ENCODE results near the gene SERPINB6.

DNA sequence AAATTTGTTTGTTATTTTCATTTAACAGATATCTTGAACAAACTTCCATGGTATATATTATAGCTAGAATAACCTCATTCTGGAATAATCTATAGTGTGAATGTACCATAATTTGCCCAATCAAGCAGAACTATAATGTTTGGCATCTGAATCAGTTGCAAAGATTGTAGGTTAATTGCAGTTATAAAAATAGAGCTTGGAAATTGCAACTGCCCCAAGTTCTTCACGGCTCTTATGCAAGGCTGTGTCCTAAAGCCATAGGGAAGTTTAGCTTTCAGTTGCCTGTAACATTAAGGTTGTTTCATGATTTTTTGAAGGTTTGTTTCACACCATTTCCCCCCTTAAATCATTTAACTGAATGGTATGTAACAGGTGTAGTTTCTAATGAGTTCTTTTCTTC is 47.7 kb upstream of the SERPINB6 start:
- no peak for TF ChIP-seq CTCF (IDR thresholded peaks at IDR 0.05; ENCODE audit: low read length)
- no peak for TF ChIP-seq EZH2 (IDR thresholded peaks at IDR 0.05; ENCODE audit: borderline replicate concordance, low read length)
